Frontal cortex (tissue), 4 donors: ENCODE measurements around the gene PGF. TPM values are rescaled to one million over a fixed set of nuclear protein-coding genes. Genes with fewer than 3 reads are reported as not detected.

Experiments used
- DNase-seq, 2 donors: peaks; one replicate each; pipeline ENCODE4 v3.0.0; 2012; ENCODE audit warnings: low spot score in 2 of 2
- FAIRE-seq: peaks from 2 replicates; lab custom pipeline; 2012; peaks lifted over from hg19 to GRCh38; lab: Jason Lieb, UNC
- total RNA-seq: library from RNA; depleted of rRNA; stranded (reverse); fragments of >200 nt; gene quantifications from one replicate; pipeline ENCODE4 v1.2.3, GENCODE V29; 2014
- donor health status: control.
- donor health status: control.
- donor health status: control.

PGF gene
- total RNA-seq, 1 donor from 2014 or later: 2.9 TPM

DNA sequence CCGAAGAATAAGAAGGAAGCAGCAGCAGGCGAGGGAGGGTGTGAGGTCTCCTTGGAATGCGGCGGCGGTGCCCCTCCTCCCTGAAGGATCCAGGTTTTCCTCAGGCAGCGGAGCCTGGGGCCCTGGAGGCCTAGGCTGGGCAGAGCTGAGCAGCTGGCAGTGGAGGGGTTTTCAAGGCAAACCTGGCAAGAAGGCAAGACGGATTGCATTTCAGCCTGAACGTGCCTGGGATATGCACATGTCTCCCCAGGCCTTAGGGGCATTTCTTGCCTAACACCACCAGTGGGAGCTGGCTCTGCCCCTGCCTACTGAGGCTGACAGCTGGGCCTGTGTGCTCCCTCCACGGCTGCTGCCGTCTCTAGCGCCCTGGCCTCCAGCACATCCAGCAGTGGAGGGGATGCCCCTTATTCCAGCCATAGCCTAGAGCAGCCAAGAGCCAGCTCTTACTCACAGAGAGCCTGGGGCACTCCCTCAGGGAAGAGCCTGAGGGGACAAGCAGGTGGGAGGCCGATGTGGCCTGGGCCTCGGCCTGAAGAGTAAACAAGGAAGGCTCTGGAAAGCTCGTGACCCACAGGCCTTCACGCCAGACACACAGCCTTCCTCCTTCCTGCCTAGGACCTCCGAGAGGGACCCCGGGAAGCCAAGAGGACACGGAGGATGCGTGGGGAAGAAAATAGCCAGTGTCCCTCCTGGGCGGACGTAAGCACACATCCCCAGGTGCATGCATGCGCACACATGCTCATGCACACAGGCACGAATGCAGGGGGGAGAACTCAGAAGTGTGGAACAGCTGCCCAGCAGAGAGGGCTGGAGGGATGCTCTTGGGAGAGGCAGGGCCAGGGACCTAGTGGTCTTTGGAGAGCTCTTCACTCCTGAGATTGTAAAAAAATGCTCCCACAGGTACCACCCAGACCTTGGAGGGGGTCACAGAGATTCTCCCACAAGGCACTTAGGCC is 24.3 kb upstream of the PGF start:
- FAIRE-seq (no peak), DNase-seq (no peak)

DNA sequence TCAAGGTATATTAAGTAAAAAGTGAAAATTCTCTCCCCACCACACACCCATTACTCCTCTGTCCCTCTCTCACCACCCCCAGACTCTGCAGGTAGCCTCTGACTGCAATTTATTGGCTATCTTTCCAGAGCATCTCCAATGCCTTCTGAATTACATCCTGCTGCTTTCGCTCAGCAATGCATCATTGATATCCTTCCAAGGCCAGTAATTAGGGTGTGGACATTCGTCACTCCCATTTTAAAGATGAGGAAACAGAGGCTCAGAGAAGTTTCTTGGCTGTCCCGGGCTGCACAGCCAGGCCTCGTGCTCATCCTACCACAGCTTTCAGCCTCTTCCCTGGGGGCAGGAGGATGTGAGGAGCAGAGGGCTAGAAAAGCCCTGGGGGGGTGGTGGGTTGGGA is 23.6 kb upstream of the PGF start:
- FAIRE-seq (no peak), DNase-seq (no peak)

DNA sequence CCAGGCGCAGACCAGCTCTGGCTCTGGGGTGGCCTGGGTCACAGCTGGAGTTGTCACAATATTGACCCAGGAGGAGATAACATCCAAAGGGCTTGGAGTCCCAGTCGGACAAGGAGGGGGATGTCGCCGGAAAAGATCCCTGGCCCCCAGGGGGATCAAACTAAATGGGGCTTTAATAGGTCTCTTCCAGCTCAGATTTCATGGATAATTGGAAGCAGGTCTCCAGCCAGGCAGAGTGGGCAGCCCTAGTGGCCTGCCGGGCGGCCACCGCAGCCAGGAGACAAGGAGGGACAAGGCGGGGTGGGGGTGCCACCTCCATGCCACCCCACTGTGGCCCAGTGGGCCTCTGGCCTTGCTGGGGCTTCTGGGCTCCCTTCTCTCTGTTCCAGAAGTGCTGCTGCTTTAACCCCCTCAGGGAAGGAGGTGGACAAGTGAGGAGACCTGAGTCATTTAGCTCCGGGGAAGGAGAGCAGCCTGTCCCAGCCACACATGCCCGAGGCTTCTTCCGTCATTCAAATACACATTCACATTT is 23.1 kb upstream of the PGF start:
- DNase-seq (no peak), FAIRE-seq (no peak)

DNA sequence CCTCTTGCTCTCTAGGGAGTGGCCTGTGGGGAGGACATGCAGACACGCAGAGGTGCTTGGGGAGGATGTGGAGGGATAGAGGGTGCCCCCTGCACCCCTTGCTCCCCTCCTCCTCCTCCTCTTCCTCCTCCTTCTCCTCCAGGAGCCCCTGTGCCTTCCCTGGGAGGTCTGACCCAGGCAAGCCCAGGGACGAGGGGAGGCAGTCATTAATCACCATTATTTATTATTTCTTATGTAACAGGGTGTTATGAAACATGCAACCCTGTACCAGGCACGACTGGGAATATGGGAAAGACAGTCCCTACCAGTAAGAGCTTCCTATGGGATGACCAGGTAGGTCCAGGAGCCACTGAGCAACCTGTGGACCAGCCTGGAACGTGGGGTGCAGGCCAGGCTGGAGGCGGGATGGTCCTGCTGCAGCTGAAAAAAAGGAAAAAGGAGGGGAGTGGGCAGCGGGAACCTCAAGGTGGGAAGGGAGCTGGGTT is 22.5 kb upstream of the PGF start:
- FAIRE-seq (no peak), DNase-seq (no peak)

DNA sequence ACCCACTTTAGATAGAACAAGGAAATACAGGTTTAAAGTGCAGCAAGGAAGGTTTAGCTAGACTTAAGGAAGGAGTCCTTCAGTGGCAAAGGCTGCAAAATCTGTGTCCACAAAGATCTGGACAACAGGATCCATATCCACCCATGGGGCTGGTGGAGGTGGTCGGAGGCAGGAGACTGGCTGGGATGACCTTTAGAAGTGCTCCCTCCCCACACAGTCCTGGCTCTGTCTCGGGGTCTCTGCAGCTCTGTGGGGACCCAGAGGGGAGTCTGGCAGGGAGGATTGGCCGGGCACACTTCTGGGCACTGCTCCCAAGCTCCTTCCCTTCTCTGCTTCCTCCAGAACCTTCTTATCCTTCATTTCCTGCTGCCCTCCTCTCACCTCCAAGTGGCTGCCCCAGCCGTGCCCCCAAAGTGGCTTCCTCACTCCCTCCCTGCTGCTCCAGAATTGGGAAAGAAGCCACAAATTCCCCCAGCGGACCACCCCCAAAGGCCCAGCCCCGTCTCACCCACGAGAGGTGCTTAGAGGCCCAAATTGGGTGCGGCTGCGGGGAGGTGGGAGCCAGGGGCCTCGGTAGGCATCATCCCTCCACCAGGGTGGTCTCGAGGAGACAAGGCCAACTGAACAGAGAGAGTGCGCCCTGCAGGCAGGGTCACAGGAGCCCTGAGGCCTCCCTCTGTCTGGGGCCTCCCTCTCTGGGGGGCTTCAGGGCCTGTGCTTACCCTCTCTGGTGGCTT is 21.9 kb upstream of the PGF start:
- FAIRE-seq (no peak), DNase-seq (no peak)

DNA sequence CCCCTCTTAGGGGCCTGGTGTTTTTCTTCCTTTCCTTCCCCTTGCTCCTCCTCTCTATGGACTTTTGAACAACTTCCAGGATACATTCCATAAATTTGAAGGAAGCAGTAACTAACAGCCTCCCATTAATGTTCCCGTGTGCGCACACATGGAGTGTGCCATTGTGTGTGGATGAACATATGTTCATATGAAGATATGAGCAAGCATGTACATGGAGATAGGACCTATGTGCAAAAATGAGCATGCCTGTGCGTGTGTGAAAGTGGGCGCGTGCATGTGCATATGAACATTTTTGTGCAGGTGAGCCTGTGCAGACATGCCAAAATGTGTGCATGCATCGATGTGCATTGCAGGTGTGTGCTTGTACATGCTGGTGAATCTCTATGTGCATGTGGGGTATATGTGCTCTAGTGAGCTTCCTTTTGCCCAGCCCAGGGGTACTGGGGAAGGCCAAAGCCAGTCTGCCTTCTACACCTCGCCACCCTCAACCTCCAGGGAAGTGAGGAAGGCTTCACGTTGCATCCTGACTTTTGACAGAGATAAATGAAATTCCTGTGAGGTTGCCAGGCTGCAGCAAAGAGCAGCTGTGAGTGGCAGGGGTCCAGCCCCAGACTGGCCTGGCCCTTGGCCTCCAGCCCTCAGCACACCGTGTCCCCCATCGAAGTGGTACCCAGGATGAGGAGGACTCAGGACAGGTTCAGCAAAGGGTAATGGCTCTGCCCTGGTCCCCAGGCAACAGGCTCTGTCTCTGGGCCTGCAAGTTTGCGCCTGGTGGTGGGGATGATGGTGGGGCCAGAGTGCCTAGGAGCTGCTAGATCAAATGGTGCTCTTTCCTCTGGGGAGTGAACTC is 21.1 kb upstream of the PGF start:
- FAIRE-seq (no peak), DNase-seq (no peak)

DNA sequence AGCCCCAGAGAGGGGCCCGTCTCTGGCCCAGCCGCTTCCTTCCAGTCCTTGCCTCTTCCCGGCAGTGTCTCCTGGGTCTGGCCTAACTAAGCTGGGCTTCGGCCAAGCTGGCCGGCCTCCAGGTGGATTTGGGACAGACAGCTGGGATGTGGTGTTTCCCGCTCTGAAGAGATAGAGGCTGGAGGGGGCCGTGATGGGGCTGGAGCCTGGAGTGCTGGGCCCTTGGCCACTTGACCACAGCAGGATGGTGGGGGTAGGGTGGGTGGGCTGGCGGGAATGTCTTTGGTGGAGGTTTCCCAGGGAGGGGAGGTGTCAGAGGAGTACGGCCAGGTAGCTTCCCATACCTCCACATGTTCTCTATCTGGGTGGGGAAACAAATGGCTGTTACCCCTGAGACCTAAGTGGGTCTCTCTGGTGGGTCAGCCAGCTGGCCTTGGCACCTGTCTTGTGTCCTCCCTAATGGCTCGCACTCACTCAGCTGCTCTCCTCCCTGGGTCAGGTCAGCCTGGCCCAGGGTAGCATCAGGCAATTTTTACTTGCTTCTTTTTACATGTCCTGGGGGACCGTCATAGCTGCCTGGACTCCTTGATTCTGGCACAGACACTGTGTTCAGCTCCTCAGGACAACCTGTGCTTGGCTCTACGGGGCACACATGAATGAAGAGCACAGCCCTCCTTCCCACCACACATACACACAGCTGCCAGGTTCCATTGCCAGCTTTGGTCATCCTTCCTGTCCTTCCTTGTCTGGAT is 19.8 kb upstream of the PGF start:
- DNase-seq: no peak
- FAIRE-seq: no peak

DNA sequence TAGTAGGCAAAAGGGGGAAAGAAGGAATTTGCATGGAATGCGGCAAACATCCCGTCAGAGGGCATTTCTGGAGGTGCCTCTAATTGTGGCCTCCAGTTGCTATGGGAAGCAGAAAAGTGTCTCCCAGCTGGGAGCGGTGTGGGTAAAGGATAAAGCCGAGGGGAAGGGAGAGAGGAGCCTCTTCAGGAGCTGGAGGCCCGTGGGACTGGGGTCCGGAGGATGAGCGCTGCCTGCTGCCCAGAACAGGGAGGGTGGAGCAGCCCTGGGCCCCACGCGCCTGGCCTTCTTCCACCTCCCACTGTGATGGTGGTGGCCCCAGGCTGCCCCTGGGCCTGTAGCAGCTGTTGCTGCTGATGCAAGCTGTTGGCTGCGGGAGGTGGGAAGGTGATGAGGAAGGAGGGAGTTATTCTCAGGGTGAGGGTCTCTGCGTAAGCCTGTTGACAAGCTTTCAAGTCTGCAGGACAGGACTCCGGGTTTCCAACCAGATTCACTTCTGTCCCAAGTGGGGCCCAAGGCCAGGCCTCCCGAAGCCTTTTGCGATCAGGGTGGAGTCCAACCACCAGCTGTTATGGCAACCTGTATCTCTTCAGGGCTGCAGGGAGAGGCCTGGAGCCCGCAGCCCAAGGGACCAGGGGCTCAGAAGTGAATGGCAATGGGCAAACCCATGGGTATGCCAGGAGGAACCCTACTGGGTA is 19.1 kb upstream of the PGF start:
- no peak for DNase-seq
- no peak for FAIRE-seq

DNA sequence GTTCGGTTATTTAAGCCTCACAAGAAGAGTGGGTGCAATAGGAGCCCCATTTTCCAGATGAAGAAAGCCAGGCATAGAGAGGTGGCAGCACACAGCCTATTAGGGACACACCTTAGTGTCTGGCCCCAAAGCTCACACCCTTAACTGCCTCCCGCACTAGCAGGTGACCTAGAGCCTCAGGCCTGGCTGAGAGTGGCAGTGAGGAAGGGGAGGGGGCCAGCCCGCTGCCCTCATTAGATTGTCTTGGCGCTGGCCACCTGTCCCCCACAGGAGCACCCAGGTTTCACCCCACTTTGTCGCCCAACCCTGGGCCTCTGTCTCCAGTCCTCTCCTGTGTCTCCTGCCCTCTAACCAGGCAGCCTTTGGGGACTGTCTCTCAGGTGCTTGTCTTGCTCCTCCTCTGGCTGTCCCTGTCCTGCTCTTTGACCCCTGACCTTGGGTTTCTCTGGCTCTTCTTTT is 18.5 kb upstream of the PGF start:
- no peak for FAIRE-seq
- no peak for DNase-seq

DNA sequence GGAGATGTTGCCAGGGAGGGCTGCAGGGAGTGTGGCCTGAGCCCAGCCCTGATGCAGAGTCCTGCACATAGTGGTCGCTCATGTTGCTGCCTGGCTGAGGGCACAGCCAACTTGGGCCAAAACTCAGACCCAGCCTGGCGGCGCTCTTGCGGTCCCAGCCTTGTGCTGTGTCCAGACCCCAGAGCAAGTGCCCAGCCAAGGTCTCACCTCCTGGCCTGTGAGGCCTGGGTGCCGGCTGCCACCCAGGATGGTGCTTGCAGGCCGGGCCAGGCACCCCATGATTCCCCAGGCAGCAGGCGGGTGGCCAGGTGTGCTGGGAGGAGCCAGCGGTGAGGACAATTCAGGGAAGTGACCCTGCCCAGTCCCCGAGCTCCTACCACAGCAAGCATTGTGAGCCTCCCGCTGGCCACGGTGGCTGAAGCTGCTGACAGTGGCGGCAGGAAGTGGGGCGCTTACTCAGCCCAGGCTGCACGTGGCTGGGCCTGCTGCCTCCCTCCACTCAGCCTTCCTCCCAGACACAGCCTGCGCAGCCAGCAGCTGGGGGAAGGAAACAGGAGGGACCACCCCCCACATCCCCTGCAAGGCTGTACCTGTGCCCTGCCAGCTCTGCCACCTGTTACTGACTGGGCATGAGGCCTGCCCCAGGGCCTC is 17.7 kb upstream of the PGF start:
- no peak for FAIRE-seq
- DNase-seq: peak in 1 of 2 donors; percentile 58

DNA sequence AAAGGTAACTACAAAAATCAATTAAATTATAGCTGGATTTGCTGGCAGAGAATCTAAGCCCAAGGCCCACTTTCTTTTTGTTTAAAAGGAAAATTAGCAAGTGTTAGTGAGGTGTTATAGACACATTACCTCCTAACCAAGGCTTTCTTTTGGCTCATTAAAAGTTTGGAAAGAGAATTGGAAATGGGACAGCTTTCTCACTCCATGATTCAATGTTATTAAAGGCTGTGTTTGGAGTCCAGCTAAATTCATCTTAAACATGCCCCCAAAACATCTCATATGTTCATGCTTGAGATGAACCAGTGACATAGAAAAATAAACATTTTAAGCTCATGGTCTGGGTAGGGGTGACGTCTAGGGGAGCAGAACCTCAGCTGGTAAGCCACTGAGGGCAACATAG is 13.4 kb upstream of the PGF start:
- no peak for DNase-seq
- FAIRE-seq: no peak

DNA sequence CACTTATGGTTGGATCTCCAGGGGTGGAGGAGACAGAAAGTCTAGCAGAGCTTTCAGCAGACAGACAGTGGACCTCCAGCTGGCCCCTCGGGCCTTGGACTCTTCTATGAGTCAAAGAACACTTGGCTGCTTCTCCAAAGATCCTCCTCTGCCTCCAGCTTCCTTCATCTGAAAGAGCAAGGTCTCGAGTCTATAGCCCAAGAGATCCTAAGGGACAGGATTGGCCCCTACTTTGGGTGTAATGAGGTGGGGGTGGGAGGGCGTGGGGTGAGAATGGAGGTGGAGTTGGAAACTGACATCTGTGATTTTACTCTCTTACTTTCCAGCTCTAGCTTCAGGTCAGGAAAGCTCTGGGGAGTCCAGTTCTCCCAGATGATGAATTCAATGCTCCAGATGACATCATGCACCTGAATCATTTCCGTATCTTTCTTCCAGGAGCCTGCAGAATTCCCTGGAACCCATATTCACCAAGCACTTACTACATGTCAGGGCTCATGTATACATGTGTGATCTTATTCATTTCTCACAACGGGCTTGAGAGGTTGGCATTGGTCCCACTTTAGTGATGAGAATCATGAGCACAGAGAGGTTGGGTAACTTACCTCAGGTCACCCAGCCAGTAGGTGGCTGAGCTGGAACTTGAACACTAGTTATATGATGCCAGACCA is 10.2 kb upstream of the PGF start:
- no peak for DNase-seq
- FAIRE-seq: no peak

DNA sequence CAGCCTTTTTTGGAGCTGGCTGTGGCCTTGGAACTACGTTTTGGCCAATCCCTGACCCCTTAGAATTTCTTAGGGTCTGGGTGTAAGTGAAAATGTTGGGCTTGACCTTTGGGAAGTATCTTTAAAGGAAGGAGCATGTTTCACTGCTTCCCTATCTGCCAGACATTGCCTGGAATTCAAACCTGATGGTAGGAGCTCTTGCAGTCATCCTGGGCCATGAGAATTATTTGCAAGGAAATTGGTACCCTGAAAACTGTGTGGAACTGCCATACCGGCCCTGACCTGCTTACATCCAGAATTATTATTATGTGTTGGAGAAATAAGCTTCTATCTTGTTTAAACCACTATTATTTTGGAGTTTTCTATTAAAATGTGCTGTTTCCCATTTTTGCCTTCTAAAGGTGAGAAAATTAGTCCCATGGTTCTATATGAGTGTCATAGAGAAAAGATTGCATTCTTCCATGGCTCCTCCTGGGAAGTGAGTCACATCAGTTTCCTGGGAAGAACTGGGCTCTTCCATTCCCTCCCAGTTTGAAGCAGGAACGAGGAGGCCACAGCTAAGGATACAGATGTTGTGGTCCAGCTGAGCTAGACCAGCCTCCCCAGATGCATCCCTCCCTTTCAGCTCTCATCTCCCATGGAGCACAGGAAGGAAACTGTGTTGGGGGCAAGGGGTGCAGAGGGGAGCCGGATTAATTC is 9.5 kb upstream of the PGF start:
- DNase-seq: no peak
- no peak for FAIRE-seq

DNA sequence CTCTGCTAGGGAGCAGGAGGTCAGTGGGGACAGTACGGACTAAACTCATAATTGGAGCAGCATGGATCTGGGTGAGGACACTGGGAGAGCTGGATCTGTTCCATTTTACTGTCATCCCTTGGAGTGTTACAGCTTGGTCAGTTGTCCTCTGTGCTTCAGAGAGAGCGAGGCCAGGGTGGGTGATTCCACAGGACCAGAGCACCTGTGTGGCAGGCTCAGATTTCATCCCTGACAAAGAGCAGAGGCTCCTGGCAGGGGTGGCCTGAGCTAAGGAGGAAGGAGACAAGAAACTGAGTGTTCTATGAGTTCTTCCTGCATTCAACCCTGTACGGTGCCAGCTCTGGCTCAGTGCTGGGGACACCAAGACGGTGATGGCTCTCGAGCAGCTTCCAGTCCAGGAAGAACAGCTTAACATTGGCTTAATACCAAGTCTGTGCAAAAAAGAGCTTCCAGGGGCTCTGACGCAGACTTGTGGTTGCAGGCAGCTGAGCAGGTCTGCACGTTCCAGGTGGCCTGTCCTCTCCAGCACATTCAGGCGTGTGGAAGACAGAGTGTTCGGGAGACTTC is 8.4 kb upstream of the PGF start:
- DNase-seq (no peak), FAIRE-seq (no peak)

DNA sequence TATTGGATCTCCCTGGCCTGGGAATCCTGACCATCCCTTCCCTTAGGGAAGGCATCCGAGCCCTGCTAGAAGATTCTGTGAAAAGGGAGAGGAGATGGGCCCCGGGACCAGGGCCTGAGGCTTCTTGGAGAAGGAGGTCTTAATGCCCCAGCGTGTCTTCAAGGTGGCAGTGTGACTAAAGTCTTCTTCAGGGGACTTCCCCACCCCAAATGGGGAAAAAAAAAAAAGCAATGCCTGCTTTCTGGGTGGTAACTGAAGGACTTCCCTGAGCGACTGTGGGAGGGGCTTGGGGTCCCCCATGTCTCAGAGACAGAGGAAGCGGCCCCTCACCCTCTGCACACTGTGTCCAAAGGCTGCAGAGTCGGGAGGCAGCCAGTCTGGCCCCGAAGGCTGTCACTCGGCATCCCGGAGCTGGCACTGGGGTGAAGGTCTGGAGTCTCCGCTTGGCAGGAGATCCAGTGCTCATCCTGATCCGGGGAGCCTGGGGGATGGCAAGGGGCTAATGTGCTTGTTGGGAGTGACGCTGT is 7.8 kb upstream of the PGF start:
- DNase-seq (no peak), FAIRE-seq (no peak)

DNA sequence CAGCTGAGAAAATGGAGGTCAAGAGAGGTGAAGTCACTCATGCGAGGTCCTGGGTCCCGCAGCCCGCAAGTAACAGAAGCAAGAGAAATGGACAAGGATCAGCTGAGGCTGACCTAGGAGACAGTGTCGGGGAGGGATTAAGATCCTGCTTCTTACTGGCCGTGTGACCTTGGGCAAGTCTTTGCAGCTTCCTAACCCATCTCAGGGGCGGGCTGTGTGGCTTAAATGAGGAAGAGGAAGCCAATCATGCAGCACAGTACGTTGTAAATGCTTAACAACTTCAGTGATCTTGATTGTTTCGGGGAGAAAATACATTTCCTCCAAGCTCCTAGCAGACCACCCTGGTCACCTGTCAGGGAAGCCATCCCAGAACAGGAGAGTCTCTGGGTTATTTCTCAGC is 7.1 kb upstream of the PGF start:
- DNase-seq (no peak), FAIRE-seq (no peak)
